ENCODE data around the gene TAAR2. TPM values are rescaled to one million over a fixed set of nuclear protein-coding genes. Genes with fewer than 3 reads are reported as not detected.
"Not testable (repeated sequence)": the region's sequence is repeated elsewhere in the genome, so short reads cannot be mapped to it uniquely, and the experiment has no call there.

The TAAR2 gene
- not detected for total RNA-seq
- long read RNA-seq, result 0 reads

- intact Hi-C loops (cut with DNase I, micrococcal nuclease), result no loop called here
- DNase-seq (no peak), ATAC-seq (no peak)
These were observed at the start of gene TAAR2 for GRCh38 chr6:132624175-132624574. Gene TAAR2, minus strand, starts transcription at chr6:132624275. Its CDS starts 0 bp downstream, at chr6:132624275.

- intact Hi-C loops (cut with DNase I, micrococcal nuclease), result no loop called here
- ATAC-seq, result peak; percentile 71
- DNase-seq, result peak in 1 of 2 donors; percentile 41
These were observed 49.5 kb upstream of the TAAR2 start for GRCh38 chr6:132673376-132674094.

DNA sequence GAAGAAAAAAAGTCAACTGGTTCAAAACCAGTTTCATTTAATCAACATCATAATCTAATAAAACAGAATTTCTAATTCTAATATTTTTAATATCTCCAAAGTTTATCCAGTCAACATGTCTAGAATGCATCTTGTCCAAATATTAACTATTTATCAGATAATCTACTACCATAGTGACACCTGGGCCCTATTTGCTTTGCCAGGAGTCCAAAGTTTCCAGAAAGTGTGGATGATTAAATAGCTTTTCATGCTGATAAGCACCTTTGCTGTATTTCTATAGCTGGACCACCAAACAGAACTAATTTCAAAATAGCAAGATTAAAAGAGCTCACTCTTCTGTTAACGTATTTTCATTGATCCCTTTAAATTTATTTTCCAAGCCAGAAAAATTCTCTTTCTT lies 47.2 kb upstream of the TAAR2 start:
- DNase-seq (no peak), ATAC-seq (no peak)
- intact Hi-C loops (cut with DNase I, micrococcal nuclease), result no loop called here

DNA sequence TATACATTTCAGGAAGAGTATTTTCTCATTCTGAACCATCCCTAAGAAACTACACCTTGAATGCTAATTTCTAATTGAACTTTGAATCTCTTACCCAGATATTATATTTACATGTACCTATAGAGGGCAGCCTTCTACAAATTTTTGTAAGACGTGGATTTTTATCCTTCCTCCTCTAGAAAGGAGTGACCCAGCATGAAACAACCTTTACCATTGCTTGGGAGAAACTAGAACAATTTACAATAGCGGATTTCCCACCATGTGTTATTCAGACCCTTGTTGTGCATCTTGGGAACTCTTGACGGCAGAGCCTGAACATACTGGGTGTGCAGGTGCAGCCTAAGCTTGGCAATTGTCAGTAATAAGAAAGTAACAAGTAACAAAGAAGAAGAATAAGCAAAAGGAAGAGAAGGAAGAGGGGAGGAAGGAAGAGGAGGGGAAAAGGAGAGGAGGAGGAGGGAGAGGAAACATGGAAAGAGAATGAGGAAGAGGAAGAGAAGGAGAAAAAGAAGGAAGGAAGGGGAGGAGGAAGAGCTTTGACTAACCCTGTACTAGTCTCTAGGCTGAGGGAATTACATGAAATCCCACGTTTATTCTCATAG lies 45.7 kb upstream of the TAAR2 start:
- DNase-seq, result no peak
- intact Hi-C loops (cut with DNase I, micrococcal nuclease), result no loop called here
- peak; percentile 70 for ATAC-seq

GRCh38 chr6:132666118-132666517 lies 42.0 kb upstream of the TAAR2 start:
- intact Hi-C loops (cut with DNase I, micrococcal nuclease), result no loop called here

DNA sequence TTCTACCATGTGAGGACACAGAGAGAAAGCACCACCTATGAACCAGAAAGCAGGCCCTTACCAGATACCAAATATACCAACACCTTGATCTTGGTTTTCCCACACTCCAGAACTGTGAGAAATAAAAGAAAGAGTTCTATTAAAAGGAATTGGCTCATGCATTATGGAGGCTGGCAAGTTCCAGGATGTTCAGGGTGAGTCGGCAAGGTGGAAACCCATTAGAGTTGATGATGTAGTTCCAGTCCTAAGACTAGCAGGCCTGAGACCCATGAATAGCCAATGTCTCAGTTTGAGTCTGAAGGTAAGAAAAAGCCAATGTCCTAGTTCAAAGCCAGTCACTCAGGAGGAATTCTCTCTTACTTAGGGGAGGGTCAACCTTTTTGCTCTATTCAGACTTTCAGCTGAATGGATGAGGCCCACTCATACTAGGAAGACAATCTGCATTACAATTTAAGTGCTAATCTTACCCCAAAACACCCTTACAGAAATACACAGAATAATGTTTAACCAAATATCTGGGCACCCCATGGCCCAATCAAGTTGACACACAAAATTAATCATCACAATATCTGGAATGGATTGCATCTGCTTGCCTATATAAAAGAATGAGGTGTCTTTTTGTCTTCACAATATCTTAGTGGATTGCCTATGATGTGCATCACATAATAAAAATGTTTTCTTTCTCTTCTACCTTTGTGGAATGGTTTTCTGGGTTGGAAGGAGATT lies 40.4 kb upstream of the TAAR2 start:
- intact Hi-C loops (cut with DNase I, micrococcal nuclease), result no loop called here
- DNase-seq, result no peak
- ATAC-seq, result no peak

More at GRCh38 chr6:132666118-132666517, 42.0 kb upstream of the TAAR2 start:
- DNase-seq (no peak), ATAC-seq (no peak)

- no peak for DNase-seq
- no peak for ATAC-seq
- intact Hi-C loops (cut with DNase I, micrococcal nuclease), result no loop called here
These were observed 39.6 kb upstream of the TAAR2 start for GRCh38 chr6:132663661-132664060.

DNA sequence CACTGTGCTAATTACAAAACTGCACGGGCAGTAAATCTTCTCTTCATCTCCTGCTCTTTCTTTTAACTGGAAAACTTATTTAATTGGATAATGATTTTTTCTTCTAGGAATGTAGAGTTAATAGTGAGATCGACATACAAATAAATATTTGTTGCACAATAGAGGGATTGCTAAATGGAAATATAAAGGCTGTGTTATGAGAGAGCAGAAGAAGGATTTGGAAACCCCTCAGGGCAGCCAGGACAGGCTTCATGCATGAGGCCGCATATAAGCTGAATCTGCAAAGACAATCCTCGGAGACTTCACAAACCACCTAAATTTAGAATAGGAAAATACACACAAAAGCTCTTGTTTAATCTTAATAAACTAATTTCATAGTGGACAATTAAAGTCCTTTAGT lies 37.8 kb upstream of the TAAR2 start:
- ATAC-seq (no peak), DNase-seq (no peak)
- intact Hi-C loops (cut with DNase I, micrococcal nuclease), result no loop called here

DNA sequence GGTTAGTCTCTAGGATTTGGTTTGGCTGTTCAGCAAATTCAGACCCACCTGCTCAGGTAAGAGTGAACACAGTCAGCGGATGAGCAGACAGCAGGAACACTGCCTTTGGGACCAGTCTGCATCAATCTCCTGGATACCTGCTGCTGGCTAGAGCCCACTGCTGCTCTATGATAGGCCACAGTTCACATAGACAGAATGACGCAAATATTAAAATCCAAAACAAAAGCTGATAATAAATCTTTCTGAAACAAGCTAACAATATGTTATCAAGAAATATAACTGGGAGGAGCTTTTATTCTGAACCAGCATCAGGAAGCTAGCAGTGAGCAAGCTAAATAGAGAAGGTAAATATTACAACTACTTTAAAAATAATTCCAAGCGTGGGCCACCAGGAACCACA lies 35.0 kb upstream of the TAAR2 start, which contains the start of gene TAAR1:
Gene TAAR1, minus strand, starts transcription at position 101 of the 400 bp plus-strand sequence. CDS start 13,179 bp downstream, outside the sequence.
- ATAC-seq (no peak), DNase-seq (no peak)
- intact Hi-C loops (cut with DNase I, micrococcal nuclease), result no loop called here

DNA sequence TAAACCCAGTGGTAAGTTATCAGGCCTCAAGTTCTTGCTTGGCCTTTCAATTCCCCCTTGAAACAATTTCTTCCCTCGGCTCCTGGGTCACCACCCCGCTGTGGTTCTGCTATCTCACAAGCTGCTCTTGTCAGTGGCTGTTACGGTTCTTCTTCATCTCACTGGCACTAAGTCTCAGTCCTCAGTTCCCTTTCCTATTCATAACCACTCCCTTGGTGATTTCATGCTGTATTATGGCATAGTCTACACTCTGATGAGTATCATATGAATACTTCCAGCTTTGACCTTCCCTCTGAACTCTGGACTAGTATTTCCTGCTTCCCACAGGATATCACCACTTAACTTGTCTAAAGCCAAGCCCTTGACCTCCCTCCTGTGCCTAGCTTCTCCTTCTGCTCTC lies 27.0 kb upstream of the TAAR2 start:
- DNase-seq (no peak), ATAC-seq (no peak)
- intact Hi-C loops (cut with DNase I, micrococcal nuclease), result no loop called here

DNA sequence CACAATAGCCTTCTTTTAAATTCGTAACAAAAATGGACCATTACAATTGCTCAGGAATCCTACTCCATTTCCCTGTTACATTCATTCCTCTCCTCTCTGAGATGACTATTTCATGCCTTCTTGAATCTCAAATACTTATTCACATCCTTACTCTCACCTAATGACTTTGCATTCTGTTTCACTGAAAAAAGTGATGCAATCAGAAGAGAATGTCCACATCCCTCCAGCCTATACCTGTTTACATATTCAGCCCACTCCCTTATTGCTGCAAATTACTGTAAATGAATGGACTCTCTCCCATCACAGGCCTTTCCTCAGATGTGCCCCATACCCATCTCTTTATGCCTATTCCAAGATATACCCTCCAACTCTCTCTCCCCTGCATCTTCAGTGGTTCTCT lies 26.4 kb upstream of the TAAR2 start:
- DNase-seq, result no peak
- ATAC-seq, result no peak
- intact Hi-C loops (cut with DNase I, micrococcal nuclease), result no loop called here

DNA sequence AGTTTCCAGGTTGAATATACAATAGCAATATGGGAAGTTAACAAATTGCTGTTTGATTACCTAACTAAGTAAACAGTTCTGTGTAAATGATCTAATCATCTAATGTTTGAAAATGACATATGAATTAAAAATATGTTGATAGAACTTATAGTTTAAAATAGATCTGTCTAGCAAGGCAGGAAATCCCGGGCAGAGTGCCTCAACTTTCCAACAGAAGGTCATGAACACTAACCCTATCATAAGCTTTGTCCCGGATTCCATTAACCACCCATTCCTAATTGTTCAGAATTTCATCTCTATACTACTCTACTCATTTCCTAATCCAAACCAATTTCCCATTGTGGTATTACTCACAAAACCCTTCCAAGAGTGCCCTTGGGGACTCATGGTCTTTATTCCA lies 24.8 kb upstream of the TAAR2 start:
- no peak for DNase-seq
- ATAC-seq, result no peak
- intact Hi-C loops (cut with DNase I, micrococcal nuclease), result no loop called here

DNA sequence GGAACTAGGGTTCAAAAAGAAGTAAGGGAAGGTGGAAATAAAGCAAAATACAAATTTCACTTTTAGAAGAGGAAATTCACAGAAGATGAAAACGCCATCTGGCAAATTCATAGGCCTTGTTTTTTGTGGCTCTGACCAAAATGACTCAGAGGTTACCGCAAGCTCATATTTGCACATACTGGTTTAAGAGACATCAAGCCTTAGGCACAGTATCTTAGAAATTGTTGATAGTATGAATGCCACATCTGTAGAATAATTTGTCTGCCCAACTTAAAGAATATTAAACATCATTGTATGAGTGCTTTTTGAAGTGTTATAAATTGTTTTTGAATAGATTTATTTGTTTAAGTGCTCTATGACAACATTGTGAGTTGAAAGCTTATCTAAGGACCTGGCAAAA lies 24.3 kb upstream of the TAAR2 start:
- intact Hi-C loops (cut with DNase I, micrococcal nuclease), result no loop called here

DNA sequence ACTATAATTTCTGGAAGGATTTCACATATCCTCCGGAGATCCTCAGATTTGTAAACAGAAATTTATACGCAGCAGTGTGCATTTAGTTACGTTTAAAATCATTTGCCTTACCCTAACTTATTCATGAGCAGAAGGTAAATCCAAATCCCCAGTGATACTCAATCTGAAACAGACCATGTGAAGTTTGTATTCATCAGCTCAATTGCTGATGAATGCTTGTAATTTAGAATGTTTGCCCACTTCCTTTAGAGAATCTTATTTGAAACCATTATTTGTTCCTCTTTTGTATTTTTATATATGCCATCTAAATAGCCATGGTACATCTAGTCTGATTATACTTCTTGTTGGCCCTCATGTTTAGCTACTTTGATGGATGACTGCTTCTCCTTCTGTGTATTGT lies 19.5 kb upstream of the TAAR2 start:
- no peak for DNase-seq
- intact Hi-C loops (cut with DNase I, micrococcal nuclease), result no loop called here
- ATAC-seq, result no peak

More for the DNA sequence above, 24.3 kb upstream of the TAAR2 start:
- no peak for ATAC-seq
- no peak for DNase-seq

GRCh38 chr6:132637135-132637534 lies 13.1 kb upstream of the TAAR2 start:
- intact Hi-C loops (cut with DNase I, micrococcal nuclease); DNase-seq; ATAC-seq: not testable (repeated sequence)

- intact Hi-C loops (cut with DNase I, micrococcal nuclease); DNase-seq; ATAC-seq: not testable (repeated sequence)
These were observed 11.8 kb upstream of the TAAR2 start for GRCh38 chr6:132635906-132636305.

DNA sequence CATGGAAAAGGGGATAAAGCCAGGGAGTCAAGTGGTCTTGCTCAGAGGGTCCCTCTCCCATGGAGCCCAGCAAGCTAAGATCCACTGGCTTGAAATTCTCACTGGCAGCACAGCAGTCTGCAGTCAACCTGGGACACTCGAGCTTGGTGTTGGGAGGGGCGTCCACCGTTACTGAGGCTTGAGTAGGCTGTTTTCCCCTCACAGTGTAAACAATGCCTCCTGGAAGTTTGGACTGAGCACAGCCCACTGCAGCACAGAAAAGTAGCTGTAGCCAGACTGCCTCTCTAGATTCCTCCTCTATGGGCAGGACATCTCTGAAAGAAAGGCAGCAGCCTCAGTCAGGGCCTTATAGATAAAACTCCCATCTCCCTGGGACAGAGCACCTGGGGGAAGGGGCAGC lies 11.2 kb upstream of the TAAR2 start:
- DNase-seq; intact Hi-C loops (cut with DNase I, micrococcal nuclease); ATAC-seq: not testable (repeated sequence)

DNA sequence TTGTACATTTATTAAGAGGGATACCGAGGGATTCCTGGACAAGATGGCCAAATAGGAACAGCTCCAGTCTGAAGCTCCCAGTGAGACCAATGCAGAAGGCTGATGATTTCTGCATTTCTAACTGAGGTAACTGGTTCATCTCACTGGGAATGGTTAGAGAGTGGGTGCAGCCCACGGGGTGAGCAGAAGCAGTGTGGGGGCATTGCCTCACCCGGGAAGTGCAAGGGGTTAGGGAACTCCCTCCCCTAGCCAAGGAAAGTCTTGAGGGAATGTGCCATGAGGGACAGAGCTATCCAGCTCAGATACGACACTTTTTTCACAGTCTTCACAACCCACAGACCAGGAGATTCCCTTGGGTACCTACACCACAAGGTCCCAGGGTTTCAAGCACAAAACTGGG lies 10.7 kb upstream of the TAAR2 start:
- intact Hi-C loops (cut with DNase I, micrococcal nuclease), result no loop called here
- ATAC-seq (no peak), DNase-seq (no peak)

GRCh38 chr6:132633362-132633761 lies 9.3 kb upstream of the TAAR2 start:
- DNase-seq (no peak), ATAC-seq (no peak)
- intact Hi-C loops (cut with DNase I, micrococcal nuclease), result no loop called here
